Measurements from ENCODE around the gene PCMTD2.

PCMTD2 gene

GRCh38 chr20:64242797-64243475 is 12.6 kb upstream of the PCMTD2 start:
- Mint-ChIP-seq H3K27me3 (peaks cover 6% of the 10 kb centered on the region), H3K36me3 (no peaks in the 10 kb centered on the region), H3K9me3 (no peaks in the 10 kb centered on the region)

GRCh38 chr20:64244281-64244805 is 11.2 kb upstream of the PCMTD2 start:
- H3K4me1 Mint-ChIP-seq = no peaks in the 10 kb centered on the region
- no peaks in the 10 kb centered on the region for H3K36me3 Mint-ChIP-seq
- H3K9me3 Mint-ChIP-seq = no peaks in the 10 kb centered on the region
- peaks cover 6% of the 10 kb centered on the region for H3K27me3 Mint-ChIP-seq
- no peak overlapping the region for H3K27ac Mint-ChIP-seq
- H3K4me3 Mint-ChIP-seq = no peak overlapping the region

More at GRCh38 chr20:64242797-64243475, 12.6 kb upstream of the PCMTD2 start:
- Mint-ChIP-seq H3K4me3 (no peak overlapping the region), H3K4me1 (no peaks in the 10 kb centered on the region), H3K27ac (no peak overlapping the region)

- peaks cover 6% of the 10 kb centered on the region for H3K27me3 Mint-ChIP-seq
- no peak overlapping the region for H3K27ac Mint-ChIP-seq
- no peak overlapping the region for H3K4me3 Mint-ChIP-seq
- H3K4me1 Mint-ChIP-seq = no peaks in the 10 kb centered on the region
- no peaks in the 10 kb centered on the region for H3K9me3 Mint-ChIP-seq
- no peaks in the 10 kb centered on the region for H3K36me3 Mint-ChIP-seq
Measured at GRCh38 chr20:64244870-64245603, 10.5 kb upstream of the PCMTD2 start.

GRCh38 chr20:64245746-64246595 is 9.6 kb upstream of the PCMTD2 start:
- Mint-ChIP-seq H3K27me3 (peaks cover 6% of the 10 kb centered on the region), H3K36me3 (no peaks in the 10 kb centered on the region), H3K9me3 (no peaks in the 10 kb centered on the region), H3K27ac (no peak overlapping the region), H3K4me3 (no peak overlapping the region), H3K4me1 (no peaks in the 10 kb centered on the region)

- no peaks in the 10 kb centered on the region for H3K9me3 Mint-ChIP-seq
- H3K36me3 Mint-ChIP-seq = no peaks in the 10 kb centered on the region
- H3K4me1 Mint-ChIP-seq = no peaks in the 10 kb centered on the region
- H3K27me3 Mint-ChIP-seq = peaks cover 6% of the 10 kb centered on the region
- H3K27ac Mint-ChIP-seq = no peak overlapping the region
- no peak overlapping the region for H3K4me3 Mint-ChIP-seq
Measured at GRCh38 chr20:64246616-64247306, 8.8 kb upstream of the PCMTD2 start.

- H3K36me3 Mint-ChIP-seq = no peaks in the 10 kb centered on the region
- H3K4me1 Mint-ChIP-seq = no peaks in the 10 kb centered on the region
- H3K4me3 Mint-ChIP-seq = no peak overlapping the region
- no peak overlapping the region for H3K27ac Mint-ChIP-seq
- peaks cover 6% of the 10 kb centered on the region for H3K27me3 Mint-ChIP-seq
- H3K9me3 Mint-ChIP-seq = no peaks in the 10 kb centered on the region
Measured at GRCh38 chr20:64247307-64247618, 8.3 kb upstream of the PCMTD2 start.

GRCh38 chr20:64247970-64248841 is 7.3 kb upstream of the PCMTD2 start:
- H3K36me3 Mint-ChIP-seq = no peaks in the 10 kb centered on the region
- no peaks in the 10 kb centered on the region for H3K4me1 Mint-ChIP-seq
- no peak overlapping the region for H3K4me3 Mint-ChIP-seq
- H3K27ac Mint-ChIP-seq = no peak overlapping the region
- H3K9me3 Mint-ChIP-seq = no peaks in the 10 kb centered on the region
- peaks cover 6% of the 10 kb centered on the region for H3K27me3 Mint-ChIP-seq

- no peaks in the 10 kb centered on the region for H3K36me3 Mint-ChIP-seq
- H3K4me3 Mint-ChIP-seq = no peak overlapping the region
- no peaks in the 10 kb centered on the region for H3K9me3 Mint-ChIP-seq
- H3K4me1 Mint-ChIP-seq = peaks cover 8% of the 10 kb centered on the region
- H3K27me3 Mint-ChIP-seq = peaks cover 4% of the 10 kb centered on the region
- H3K27ac Mint-ChIP-seq = no peak overlapping the region
Measured at GRCh38 chr20:64250027-64250426, 5.5 kb upstream of the PCMTD2 start.

- Mint-ChIP-seq H3K9me3 (no peaks in the 10 kb centered on the region), H3K27me3 (no peaks in the 10 kb centered on the region), H3K27ac (no peak overlapping the region), H3K4me3 (no peak overlapping the region), H3K36me3 (no peaks in the 10 kb centered on the region), H3K4me1 (peaks cover 22% of the 10 kb centered on the region)
Measured at GRCh38 chr20:64253000-64253383, 2.6 kb upstream of the PCMTD2 start.

GRCh38 chr20:64253443-64253842 is 2.1 kb upstream of the PCMTD2 start:
- Mint-ChIP-seq H3K27me3 (no peaks in the 10 kb centered on the region), H3K4me1 (peaks cover 26% of the 10 kb centered on the region), H3K4me3 (no peak overlapping the region), H3K9me3 (no peaks in the 10 kb centered on the region), H3K36me3 (no peaks in the 10 kb centered on the region), H3K27ac (no peak overlapping the region)

- no peaks in the 10 kb centered on the region for H3K36me3 Mint-ChIP-seq
- peaks cover 33% of the 10 kb centered on the region for H3K4me1 Mint-ChIP-seq
- no peaks in the 10 kb centered on the region for H3K27me3 Mint-ChIP-seq
- H3K4me3 Mint-ChIP-seq = peak overlapping the region; percentile 81
- no peak overlapping the region for H3K27ac Mint-ChIP-seq
- H3K9me3 Mint-ChIP-seq = no peaks in the 10 kb centered on the region
Measured at GRCh38 chr20:64254156-64254555, 1.4 kb upstream of the PCMTD2 start.

GRCh38 chr20:64254571-64255360 is 782 bp upstream of the PCMTD2 start:
- H3K36me3 Mint-ChIP-seq = no peaks in the 10 kb centered on the region
- no peaks in the 10 kb centered on the region for H3K9me3 Mint-ChIP-seq
- H3K27me3 Mint-ChIP-seq = no peaks in the 10 kb centered on the region
- peak overlapping the region; percentile 81 for H3K27ac Mint-ChIP-seq
- peaks cover 40% of the 10 kb centered on the region for H3K4me1 Mint-ChIP-seq
- H3K4me3 Mint-ChIP-seq = peak overlapping the region; percentile 81

GRCh38 chr20:64256282-64256935 is 861 bp downstream of the PCMTD2 start:
- no peaks in the 10 kb centered on the region for H3K9me3 Mint-ChIP-seq

More at GRCh38 chr20:64256282-64256935, 861 bp downstream of the PCMTD2 start:
- H3K27ac Mint-ChIP-seq = peak overlapping the region; percentile 91
- H3K4me3 Mint-ChIP-seq = peak overlapping the region; percentile 86
- no peaks in the 10 kb centered on the region for H3K36me3 Mint-ChIP-seq
- H3K27me3 Mint-ChIP-seq = no peaks in the 10 kb centered on the region
- peaks cover 56% of the 10 kb centered on the region for H3K4me1 Mint-ChIP-seq
